IMR-90 (cell line): ENCODE measurements around the gene SNTA1.

ENCODE experiments used
- MXI1 ChIP-seq: IDR thresholded peaks from 2 replicates; pipeline ENCODE4 v1.6.1; 2012; ENCODE audit warnings: low read depth, mild to moderate bottlenecking, low read length, moderate library complexity, borderline replicate concordance
- POLR2A ChIP-seq: IDR thresholded peaks from 2 replicates; pipeline ENCODE4 v1.6.1; 2012; ENCODE audit warnings: mild to moderate bottlenecking, low read depth, low read length
- RAD21 ChIP-seq: IDR thresholded peaks from 2 replicates; pipeline ENCODE4 v1.6.1; 2012; ENCODE audit warnings: low read length, improper control_type of control experiment
- RFX5 ChIP-seq: IDR thresholded peaks from 2 replicates; pipeline ENCODE4 v1.8.0; 2012; ENCODE audit warnings: low read depth, mild to moderate bottlenecking, low read length, moderate library complexity
- TF ChIP-seq, protein P1 (sequence below): fragments of 150-350 bp; IDR thresholded peaks from 2 replicates; pipeline ENCODE4 v1.6.1; 2017; ENCODE audit warnings: mild to moderate bottlenecking, antibody characterized with exemption, low read length, low read depth
- TF ChIP-seq, protein P2 (sequence below): conservative IDR thresholded peaks from 2 replicates; pipeline ENCODE4 v1.5.1; 2012; ENCODE audit warnings: mild to moderate bottlenecking, low read depth, low read length, improper control_type of control experiment

DNA sequence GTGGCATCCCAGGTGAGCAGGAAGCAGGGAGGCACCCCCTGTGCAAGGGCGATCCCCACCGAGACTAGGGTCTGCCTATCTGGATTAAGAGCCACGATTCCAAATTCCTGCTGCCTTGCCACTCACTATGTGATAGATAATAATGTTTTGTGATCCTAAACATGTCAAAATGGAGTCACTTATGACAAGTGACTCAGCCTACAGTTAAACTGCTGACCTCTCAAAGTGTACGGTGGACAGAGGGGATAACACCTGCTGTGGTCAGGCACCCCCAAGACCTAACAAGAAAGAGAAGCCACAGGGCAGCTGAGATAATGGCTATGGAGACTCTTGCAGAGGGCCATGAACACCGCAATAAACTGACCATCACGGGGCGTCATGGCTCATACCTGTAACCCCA lies 16.0 kb upstream of the SNTA1 start:
- TF ChIP-seq RAD21 (no peak), POLR2A (no peak), MXI1 (no peak), RFX5 (no peak)
- TF ChIP-seq, protein P1, sequence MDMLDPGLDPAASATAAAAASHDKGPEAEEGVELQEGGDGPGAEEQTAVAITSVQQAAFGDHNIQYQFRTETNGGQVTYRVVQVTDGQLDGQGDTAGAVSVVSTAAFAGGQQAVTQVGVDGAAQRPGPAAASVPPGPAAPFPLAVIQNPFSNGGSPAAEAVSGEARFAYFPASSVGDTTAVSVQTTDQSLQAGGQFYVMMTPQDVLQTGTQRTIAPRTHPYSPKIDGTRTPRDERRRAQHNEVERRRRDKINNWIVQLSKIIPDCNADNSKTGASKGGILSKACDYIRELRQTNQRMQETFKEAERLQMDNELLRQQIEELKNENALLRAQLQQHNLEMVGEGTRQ, result no peak
- TF ChIP-seq, protein P2, sequence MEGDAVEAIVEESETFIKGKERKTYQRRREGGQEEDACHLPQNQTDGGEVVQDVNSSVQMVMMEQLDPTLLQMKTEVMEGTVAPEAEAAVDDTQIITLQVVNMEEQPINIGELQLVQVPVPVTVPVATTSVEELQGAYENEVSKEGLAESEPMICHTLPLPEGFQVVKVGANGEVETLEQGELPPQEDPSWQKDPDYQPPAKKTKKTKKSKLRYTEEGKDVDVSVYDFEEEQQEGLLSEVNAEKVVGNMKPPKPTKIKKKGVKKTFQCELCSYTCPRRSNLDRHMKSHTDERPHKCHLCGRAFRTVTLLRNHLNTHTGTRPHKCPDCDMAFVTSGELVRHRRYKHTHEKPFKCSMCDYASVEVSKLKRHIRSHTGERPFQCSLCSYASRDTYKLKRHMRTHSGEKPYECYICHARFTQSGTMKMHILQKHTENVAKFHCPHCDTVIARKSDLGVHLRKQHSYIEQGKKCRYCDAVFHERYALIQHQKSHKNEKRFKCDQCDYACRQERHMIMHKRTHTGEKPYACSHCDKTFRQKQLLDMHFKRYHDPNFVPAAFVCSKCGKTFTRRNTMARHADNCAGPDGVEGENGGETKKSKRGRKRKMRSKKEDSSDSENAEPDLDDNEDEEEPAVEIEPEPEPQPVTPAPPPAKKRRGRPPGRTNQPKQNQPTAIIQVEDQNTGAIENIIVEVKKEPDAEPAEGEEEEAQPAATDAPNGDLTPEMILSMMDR, result no peak
